Peyer's patch (tissue), 4 donors: ENCODE measurements around the gene MRPL34.

ENCODE experiments used
- CTCF ChIP-seq, 6 experiments: fragments of 450-650 bp in 4 of 6; fragments of 200-600 bp in 2 of 6; sonication (generic) in 1 of 6; IDR thresholded peaks; one replicate each; pipeline ENCODE4 v1.5.1; 2017 to 2019; ENCODE audit warnings: antibody characterized with exemption in 6 of 6, mild to moderate bottlenecking in 3 of 6, moderate library complexity in 1 of 6
- POLR2A ChIP-seq, 2 donors: fragments of 450-650 bp; IDR thresholded peaks; one replicate each; pipeline ENCODE4 v1.5.1; 2017; ENCODE audit warnings: antibody characterized with exemption in 2 of 2, mild to moderate bottlenecking in 2 of 2, moderate library complexity in 2 of 2

GRCh38 chr19:17337675-17338432, 32.2 kb downstream of the MRPL34 start:
- TF ChIP-seq CTCF (IDR thresholded peaks at IDR 0.05) = no peak
- no peak for TF ChIP-seq POLR2A (IDR thresholded peaks at IDR 0.05)
